HepG2 (cell line): ENCODE data around the gene NKD1. TPM values are rescaled to one million over a fixed set of nuclear protein-coding genes. Genes with fewer than 3 reads are reported as not detected.

Experiments used
- ATAC-seq: fragments of 200-7000 bp; cut with Tn5 transposase; 3 replicates; pipeline ENCODE4 v1.9.1; 2020; ENCODE audit warnings: mild to moderate bottlenecking, moderate library complexity
- BruUV-seq: library from RNA; stranded (reverse); fragments of 400-500 nt; replicated peaks from 2 replicates; lab custom pipeline; 2021; lab: Mats Ljungman, UMichigan
- CTCF ChIA-PET: fragments of 300-600 bp; formaldehyde crosslinking; extraction: SDS; loops from one replicate; lab custom pipeline; 2021; ENCODE audit warnings: low total read pairs, inconsistent platforms, low intra/inter-chr PET ratio; lab: Yijun Ruan, JAX
- POLR2A ChIA-PET: fragments of 350-600 bp; sonication (Branson Sonifier 250); formaldehyde crosslinking; loops from one replicate; lab custom pipeline; 2020; ENCODE audit warnings: antibody characterized with exemption, inconsistent platforms; lab: Yijun Ruan, JAX
- DNase-seq: peaks from one replicate; pipeline ENCODE4 v3.0.0-alpha.2; 2015; ENCODE audit warnings: low spot score
- FAIRE-seq: peaks from 3 replicates; lab custom pipeline; 2011; peaks lifted over from hg19 to GRCh38; lab: Jason Lieb, UNC
- H2AFZ ChIP-seq: one replicate; pipeline ENCODE4 v1.6.1; 2011; ENCODE audit warnings: low read length, inconsistent platforms
- H3K27ac ChIP-seq: fragments of 300-600 bp; 3 replicates; pipeline ENCODE4 v1.8.0; 2011; ENCODE audit warnings: mixed run types, mild to moderate bottlenecking, mixed read lengths, low read length, inconsistent platforms; ENCODE audit not compliant: insufficient read depth; ENCODE audit errors: extremely low read length
- H3K27me3 ChIP-seq, 2 experiments: fragments of 200-600 bp in 1 of 2; 2 replicates in 1 of 2; 3 replicates in 1 of 2; pipeline versions ENCODE4 v1.6.0 to v1.8.0; 2011; ENCODE audit warnings: low read length in 2 of 2, mild to moderate bottlenecking in 2 of 2, moderate library complexity in 2 of 2, inconsistent platforms in 1 of 2; ENCODE audit not compliant: insufficient read depth in 2 of 2, control insufficient read depth in 1 of 2
- H3K36me3 ChIP-seq, 2 experiments: fragments of 200-600 bp in 1 of 2; replicated peaks in 1 of 2; 2 replicates in 1 of 2; 3 replicates in 1 of 2; pipeline versions ENCODE4 v1.5.1 to v1.8.0; 2011; ENCODE audit warnings: low read length in 2 of 2, inconsistent platforms in 1 of 2; ENCODE audit not compliant: insufficient read depth in 2 of 2, control insufficient read depth in 1 of 2
- H3K4me1 ChIP-seq: 2 replicates; pipeline ENCODE4 v1.5.1; 2012; ENCODE audit warnings: low read length, inconsistent platforms; ENCODE audit not compliant: insufficient read depth
- H3K4me2 ChIP-seq: 2 replicates; pipeline ENCODE4 v1.6.0; 2011; ENCODE audit warnings: low read depth, low read length, inconsistent platforms
- H3K4me3 ChIP-seq, 3 experiments: fragments of 200-600 bp in 1 of 3; sonication (generic), shearing (Covaris generic) in 1 of 3; replicated peaks in 1 of 3; 2 replicates each; pipeline ENCODE4 v1.5.1; 2011 to 2016; ENCODE audit warnings: low read length in 3 of 3, inconsistent platforms in 2 of 3, low read depth in 2 of 3, mild to moderate bottlenecking in 2 of 3, control low read depth in 1 of 3, mixed read lengths in 1 of 3; ENCODE audit not compliant: insufficient read depth in 1 of 3
- H3K79me2 ChIP-seq: one replicate; pipeline ENCODE4 v1.6.1; 2011; ENCODE audit warnings: low read length, inconsistent platforms; ENCODE audit not compliant: insufficient read depth
- H3K9ac ChIP-seq: 2 replicates; pipeline ENCODE4 v1.6.0; 2011; ENCODE audit warnings: mild to moderate bottlenecking, low read depth, low read length, inconsistent platforms; ENCODE audit not compliant: insufficient read depth
- H3K9me3 ChIP-seq: 2 replicates; pipeline ENCODE4 v1.5.1; 2012; ENCODE audit warnings: mild to moderate bottlenecking, low read length
- H4K20me1 ChIP-seq: 2 replicates; pipeline ENCODE4 v1.6.0; 2011; ENCODE audit warnings: inconsistent platforms, mild to moderate bottlenecking, low read length, moderate library complexity; ENCODE audit not compliant: insufficient read depth
- BORCS8-MEF2B ChIP-seq: sonication (generic); formaldehyde crosslinking; IDR thresholded peaks from 2 replicates; pipeline ENCODE4 v1.8.0; 2022; ENCODE audit warnings: mild to moderate bottlenecking, missing genetic modification reagents
- STAT5B ChIP-seq: sonication (generic); formaldehyde crosslinking; IDR thresholded peaks from 2 replicates; pipeline ENCODE4 v1.4.0; 2020; ENCODE audit warnings: missing genetic modification reagents
- ZBTB34 ChIP-seq: sonication (generic); formaldehyde crosslinking; IDR thresholded peaks from 2 replicates; pipeline ENCODE4 v1.8.0; 2022; ENCODE audit warnings: mild to moderate bottlenecking, missing genetic modification reagents
- ZNF543 ChIP-seq: sonication (generic); formaldehyde crosslinking; IDR thresholded peaks from 2 replicates; pipeline ENCODE4 v1.4.0; 2020; ENCODE audit warnings: mild to moderate bottlenecking, missing genetic modification reagents
- WGBS: methylation state at CpG from one replicate; pipeline ENCODE4 v1.1.6; 2017; ENCODE audit warnings: low lambda C conversion rate; 5-methylcytosine and 5-hydroxymethylcytosine counted together
- in situ Hi-C: cut with HindIII; loops from 2 replicates; pipeline ENCODE4 v1.10.0; 2017; ENCODE audit warnings: low pct_unique_long_range_greater_than_20kb; ENCODE audit not compliant: extremely low pct_ligation_motif_present
- intact Hi-C: fragments of 100-400 bp; cut with micrococcal nuclease; formaldehyde crosslinking; loops from one replicate; pipeline ENCODE4 v1.10.0; 2022; ENCODE audit not compliant: unreplicated experiment
- polyA plus RNA-seq, 8 experiments: library from polyadenylated mRNA; depleted of rRNA in 3 of 8; stranded (reverse) in 7 of 8; unstranded in 1 of 8; fragments of >200 nt; fragmentation: Illumina TruSeq in 4 of 8; extraction: Trizol in 4 of 8; gene quantifications; 2 replicates each; pipeline versions ENCODE4 v1.2.1 to v1.2.3, GENCODE V29; 2011 to 2016; ENCODE audit warnings: low read depth in 4 of 8, missing spikeins in 1 of 8, mixed read lengths in 1 of 8; ENCODE audit not compliant: insufficient read depth in 1 of 8
- total RNA-seq, 5 experiments: library from RNA; depleted of rRNA; stranded (reverse); fragments of >200 nt; fragmentation: Illumina TruSeq; extraction: Trizol; gene quantifications; 2 replicates each; pipeline ENCODE4 v1.2.3, GENCODE V29; 2016; ENCODE audit warnings: low read depth in 1 of 5

NKD1 gene
- total and polyA plus RNA-seq, 2 of the 13 experiments (the other 11 are each of a cell fraction or from before 2014, with no cell fraction given): 70.4 to 121 TPM

- H3K27me3 ChIP-seq: no peaks in the 10 kb centered on the region
- no peak overlapping the region for H3K9ac ChIP-seq
- TF ChIP-seq BORCS8-MEF2B: no peak
- 0 out of 2 replicates have a peak, but pooled peaks have one; percentile 26 for TF ChIP-seq ZNF543
- TF ChIP-seq ZBTB34 (CRISPR knock-in tag): no peak
- DNase-seq (no peak), FAIRE-seq (no peak), ATAC-seq (no peak)
- H3K27ac ChIP-seq: no peak overlapping the region
- CTCF ChIA-PET: no interaction called here
- peaks cover 12% of the 10 kb centered on the region for H3K9me3 ChIP-seq
- H3K4me1 ChIP-seq: peaks cover 76% of the 10 kb centered on the region
- H3K79me2 ChIP-seq: peaks cover 6% of the 10 kb centered on the region
- intact Hi-C loops: no loop called here
- no peak overlapping the region for H3K4me3 ChIP-seq
- POLR2A ChIA-PET: interaction anchor here (2.9 to 4.9 kb wide), 2 partner anchors 13 to 14 kb away, joined by 9 to 68 read pairs; partner anchors contain the start of gene NKD1
- no TSS peak for BruUV-seq
- H3K4me2 ChIP-seq: no peak overlapping the region
- H3K36me3 ChIP-seq: peaks cover 3 to 4% of the 10 kb centered on the region in 2 experiments; a peak in 4 of 5 replicates
- no peaks in the 10 kb centered on the region for H4K20me1 ChIP-seq
- no peak overlapping the region for H2AFZ ChIP-seq
- in situ Hi-C loops: no loop called here
- WGBS: 91% methylated on average over 4 of the region's 4 CpGs
Measured at GRCh38 chr16:50534091-50534490, 14.1 kb upstream of the NKD1 start.

DNA sequence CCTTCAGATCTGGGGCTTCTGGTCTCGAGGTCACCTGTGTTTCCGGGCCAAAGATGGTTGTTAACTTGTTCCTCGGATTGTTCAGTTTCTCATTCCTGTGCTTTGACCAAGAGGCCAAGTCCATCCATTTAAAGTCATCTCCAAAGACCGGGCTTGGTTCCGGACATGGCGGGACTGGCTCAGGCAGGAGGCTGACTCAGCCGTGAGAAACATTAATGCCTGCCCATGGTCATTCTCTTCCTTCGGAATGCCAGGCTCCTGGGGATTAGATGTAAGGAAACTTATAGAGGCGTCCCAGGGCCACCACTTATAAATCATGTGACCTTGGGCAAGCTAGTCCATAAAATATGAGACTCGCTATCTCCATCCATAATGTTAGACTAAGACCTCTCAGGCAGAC is 13.6 kb upstream of the NKD1 start:
- Histone ChIP-seq H3K4me2 (no peak overlapping the region), H3K4me3 (no peak overlapping the region), H3K9ac (no peak overlapping the region), H3K9me3 (peaks cover 7% of the 10 kb centered on the region), H4K20me1 (no peaks in the 10 kb centered on the region), H3K36me3 (peaks cover 3% of the 10 kb centered on the region in 2 experiments; a peak in 4 of 5 replicates), H3K79me2 (peaks cover 6% of the 10 kb centered on the region), H3K27me3 (no peaks in the 10 kb centered on the region), H2AFZ (no peak overlapping the region), H3K4me1 (peaks cover 76% of the 10 kb centered on the region), H3K27ac (no peak overlapping the region)
- ChIA-PET POLR2A (interaction anchor here (2.9 to 4.9 kb wide), 2 partner anchors 13 to 15 kb away, joined by 9 to 68 read pairs; partner anchors contain the start of gene NKD1), CTCF (no interaction called here)
- WGBS: 95% methylated on average over 10 of the region's 10 CpGs
- no peak for DNase-seq
- BruUV-seq: no TSS peak
- ATAC-seq: no peak
- in situ Hi-C loops: no loop called here
- intact Hi-C loops: no loop called here
- TF ChIP-seq STAT5B: no peak
- FAIRE-seq: no peak
